OCI-LY3 (cell line): ENCODE results near the gene EIF4G3.

Experiments
- H2AFZ ChIP-seq: fragments of 200-600, 300-600 bp; shearing (Covaris generic); 2 replicates; pipeline ENCODE4 v1.6.0; 2014; ENCODE audit warnings: antibody characterized with exemption, low read depth, low read length
- H3K27ac ChIP-seq: fragments of 200-600, 300-600 bp; sonication (generic); 2 replicates; pipeline ENCODE4 v1.5.1; 2014; ENCODE audit warnings: mild to moderate bottlenecking, low read length, moderate library complexity, mixed read lengths
- H3K27me3 ChIP-seq: fragments of 200-600, 300-600 bp; sonication (generic); 2 replicates; pipeline ENCODE4 v1.6.1; 2014; ENCODE audit warnings: low read depth, low read length, mixed read lengths
- H3K36me3 ChIP-seq: fragments of 200-600, 300-600 bp; sonication (generic); replicated peaks from 2 replicates; pipeline ENCODE3; 2014; ENCODE audit warnings: low read depth, low read length, mixed read lengths
- H3K4me1 ChIP-seq: fragments of 300-600, 200-600 bp; sonication (generic); 2 replicates; pipeline ENCODE4 v1.6.1; 2014; ENCODE audit warnings: low read length, mixed read lengths
- H3K4me2 ChIP-seq: fragments of 200-600, 300-600 bp; sonication (generic); 2 replicates; pipeline ENCODE4 v1.6.1; 2014; ENCODE audit warnings: low read length, mixed read lengths
- H3K4me3 ChIP-seq: fragments of 300-600, 200-600 bp; sonication (generic); 2 replicates; pipeline ENCODE4 v1.5.1; 2014; ENCODE audit warnings: antibody characterized with exemption, mild to moderate bottlenecking, low read length, moderate library complexity
- H3K79me2 ChIP-seq: fragments of 300-600, 200-600 bp; shearing (Covaris generic); 2 replicates; pipeline ENCODE4 v1.6.1; 2014; ENCODE audit warnings: mild to moderate bottlenecking, low read length, mixed read lengths
- H3K9ac ChIP-seq: fragments of 300-600, 200-600 bp; shearing (Covaris generic); 2 replicates; pipeline ENCODE4 v1.6.0; 2014; ENCODE audit warnings: mild to moderate bottlenecking, low read length, moderate library complexity
- H3K9me3 ChIP-seq: fragments of 200-600, 300-600 bp; shearing (Covaris generic); 2 replicates; pipeline ENCODE4 v1.6.1; 2014; ENCODE audit warnings: low read length, mixed read lengths; ENCODE audit not compliant: insufficient read depth
- H4K20me1 ChIP-seq: fragments of 200-600, 300-600 bp; sonication (generic); 2 replicates; pipeline ENCODE4 v1.6.1; 2016; ENCODE audit warnings: low read length, mixed read lengths; ENCODE audit not compliant: insufficient read depth
- CTCF ChIP-seq: fragments of 200-600, 300-600 bp; sonication (generic); IDR thresholded peaks from 2 replicates; pipeline ENCODE4 v1.5.1; 2014; ENCODE audit warnings: antibody characterized with exemption, low read length, low read depth
- EZH2phosphoT487 ChIP-seq: fragments of 200-600 bp; shearing (Covaris generic); IDR thresholded peaks from 2 replicates; pipeline ENCODE4 v1.6.1; 2018; ENCODE audit warnings: antibody characterized with exemption, mixed run types, low read depth

EIF4G3 gene

GRCh38 chr1:20819818-20820217 lies 356.9 kb downstream of the EIF4G3 start:
- Histone ChIP-seq H3K27ac (no peak overlapping the region), H3K27me3 (no peaks in the 10 kb centered on the region), H3K4me3 (no peak overlapping the region), H3K36me3 (no peaks in the 10 kb centered on the region), H3K79me2 (no peaks in the 10 kb centered on the region), H3K4me1 (no peaks in the 10 kb centered on the region), H3K9ac (no peak overlapping the region), H3K9me3 (no peaks in the 10 kb centered on the region), H3K4me2 (no peak overlapping the region), H2AFZ (no peak overlapping the region), H4K20me1 (no peaks in the 10 kb centered on the region)
- no peak for TF ChIP-seq CTCF
- TF ChIP-seq EZH2phosphoT487 = no peak

- no peaks in the 10 kb centered on the region for H3K9me3 ChIP-seq
- H3K36me3 ChIP-seq = peaks cover 3% of the 10 kb centered on the region
- H3K4me1 ChIP-seq = no peaks in the 10 kb centered on the region
- no peak overlapping the region for H3K9ac ChIP-seq
- H3K4me3 ChIP-seq = no peak overlapping the region
- H3K79me2 ChIP-seq = no peaks in the 10 kb centered on the region
- H4K20me1 ChIP-seq = no peaks in the 10 kb centered on the region
- H3K27ac ChIP-seq = no peak overlapping the region
- no peak overlapping the region for H2AFZ ChIP-seq
- TF ChIP-seq EZH2phosphoT487 (no peak), CTCF (no peak)
- no peaks in the 10 kb centered on the region for H3K27me3 ChIP-seq
- no peak overlapping the region for H3K4me2 ChIP-seq
Measured at GRCh38 chr1:20814534-20814871, 362.2 kb downstream of the EIF4G3 start.

- H3K4me3 ChIP-seq = no peak overlapping the region
- peaks cover 3% of the 10 kb centered on the region for H3K36me3 ChIP-seq
- H2AFZ ChIP-seq = no peak overlapping the region
- TF ChIP-seq EZH2phosphoT487 = no peak
- no peak for TF ChIP-seq CTCF
- H3K4me2 ChIP-seq = no peak overlapping the region
- no peaks in the 10 kb centered on the region for H3K27me3 ChIP-seq
- H4K20me1 ChIP-seq = no peaks in the 10 kb centered on the region
- H3K9me3 ChIP-seq = no peaks in the 10 kb centered on the region
- H3K79me2 ChIP-seq = no peaks in the 10 kb centered on the region
- H3K9ac ChIP-seq = no peak overlapping the region
- no peaks in the 10 kb centered on the region for H3K4me1 ChIP-seq
- no peak overlapping the region for H3K27ac ChIP-seq
Measured at GRCh38 chr1:20811916-20812315, 364.8 kb downstream of the EIF4G3 start.

- Histone ChIP-seq H3K27ac (no peak overlapping the region), H3K79me2 (no peaks in the 10 kb centered on the region), H4K20me1 (no peaks in the 10 kb centered on the region), H3K9ac (no peak overlapping the region), H3K4me3 (no peak overlapping the region), H3K36me3 (no peaks in the 10 kb centered on the region), H2AFZ (no peak overlapping the region), H3K4me1 (peaks cover 2% of the 10 kb centered on the region), H3K4me2 (no peak overlapping the region), H3K27me3 (no peaks in the 10 kb centered on the region), H3K9me3 (no peaks in the 10 kb centered on the region)
- TF ChIP-seq EZH2phosphoT487 = no peak
- no peak for TF ChIP-seq CTCF
Measured at GRCh38 chr1:20793236-20793635, 383.5 kb downstream of the EIF4G3 start.
